Left renal cortex interstitium (tissue), 4 donors: ENCODE data around the gene PPIE. TPM values are rescaled to one million over a fixed set of nuclear protein-coding genes. Genes with fewer than 3 reads are reported as not detected.
A peak's percentile ranks its signal among the peaks of the same experiment; 100 is the strongest.

Source experiments
- DNase-seq, 4 donors: peaks; one replicate each; pipeline ENCODE4 v3.0.0-alpha.2; 2013; ENCODE audit warnings: low read depth in 4 of 4, low spot score in 2 of 4, missing footprints in 1 of 4
- polyA plus RNA-seq, 4 donors: library from polyadenylated mRNA; unstranded; fragments of 120-200 nt; gene quantifications; one replicate each; pipeline ENCODE4 v1.2.1, GENCODE V29; 2013; ENCODE audit not compliant: insufficient read length in 4 of 4

PPIE gene
- polyA plus RNA-seq = 10 to 100 TPM; 60.4 to 72.0 (median 67.0) TPM

DNA sequence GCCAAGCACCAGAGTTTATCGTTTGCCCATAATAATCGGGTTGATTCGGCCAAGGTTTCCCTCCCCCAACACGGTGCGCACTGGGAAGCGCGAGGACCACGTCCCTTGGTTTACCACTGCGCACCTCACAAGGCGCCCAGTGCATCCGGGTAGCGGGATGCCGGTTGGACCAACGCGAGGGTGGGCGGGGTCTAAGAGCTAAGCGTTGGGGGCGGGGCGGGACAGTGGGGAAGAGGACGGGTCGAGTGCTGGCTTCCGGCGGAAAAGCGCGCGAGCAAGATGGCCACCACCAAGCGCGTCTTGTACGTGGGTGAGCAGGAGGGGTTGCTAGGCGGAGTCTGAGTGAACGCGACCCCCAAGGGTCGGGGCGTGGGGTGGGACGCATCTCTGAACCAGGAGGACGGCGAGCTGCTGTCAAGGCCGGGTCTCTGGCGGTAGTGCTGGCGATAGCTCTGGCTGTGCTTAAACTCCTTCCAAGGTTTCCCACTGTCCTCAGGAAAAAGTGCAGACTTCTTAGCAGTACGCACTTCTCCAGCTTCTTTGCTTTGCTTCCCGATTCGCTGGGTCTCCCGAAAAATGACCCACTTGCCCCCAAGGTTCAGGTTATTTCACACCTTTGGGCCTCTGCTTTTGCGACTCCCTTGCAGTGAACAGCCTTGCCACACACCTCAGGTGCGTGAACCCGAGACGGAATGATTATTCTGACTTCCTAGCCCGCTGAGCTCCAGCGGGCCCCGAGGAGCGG, at the start of gene PPIE:
TSS of gene PPIE (plus strand) at position 261 of the 745 bp plus-strand sequence. CDS start at position 280, 19 bp downstream.
- peak; percentile 41 to 87 (median 76) for DNase-seq

DNA sequence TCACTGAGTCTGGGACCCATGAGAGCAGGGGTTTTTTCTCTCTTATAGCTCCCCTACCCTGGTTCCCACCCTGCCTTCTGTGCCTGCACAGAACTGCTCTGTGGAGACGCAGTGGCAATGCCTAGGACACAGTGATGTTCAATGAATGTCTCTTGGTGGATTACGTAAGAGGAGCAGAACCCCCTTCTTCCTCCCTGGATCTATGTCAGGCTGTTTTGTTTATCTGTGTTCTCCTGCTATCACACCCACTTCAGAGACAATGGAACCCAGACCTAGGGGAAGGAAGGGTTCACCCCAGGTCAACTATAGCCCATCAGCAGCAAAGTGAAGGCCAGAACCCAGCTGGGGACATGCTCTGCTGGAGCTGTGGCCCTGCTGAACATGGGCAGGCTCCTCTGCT, 49.5 kb upstream of the PPIE start:
- no peak for DNase-seq

GRCh38 chr1:39689635-39690034, 49.0 kb upstream of the PPIE start:
- no peak for DNase-seq

DNA sequence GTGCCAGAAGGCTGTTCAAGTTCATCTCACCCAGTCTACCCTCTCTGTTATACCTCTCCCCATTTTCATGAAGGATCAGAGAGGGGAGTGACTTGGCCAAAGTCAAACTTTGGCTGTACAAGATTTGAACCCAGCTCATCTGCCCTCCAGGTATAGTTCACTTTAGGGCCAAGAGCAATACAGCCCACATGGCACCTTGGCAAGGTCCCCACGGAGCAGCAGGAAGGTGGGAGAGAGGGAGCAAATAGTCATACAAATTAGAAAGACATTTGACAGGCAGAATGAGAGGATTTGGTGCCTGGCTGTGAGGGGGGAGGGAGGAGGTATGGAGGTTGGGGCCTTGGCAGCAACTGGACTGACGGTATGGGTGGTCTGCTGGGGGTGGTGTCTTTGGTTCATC, 48.5 kb upstream of the PPIE start:
- no peak for DNase-seq

DNA sequence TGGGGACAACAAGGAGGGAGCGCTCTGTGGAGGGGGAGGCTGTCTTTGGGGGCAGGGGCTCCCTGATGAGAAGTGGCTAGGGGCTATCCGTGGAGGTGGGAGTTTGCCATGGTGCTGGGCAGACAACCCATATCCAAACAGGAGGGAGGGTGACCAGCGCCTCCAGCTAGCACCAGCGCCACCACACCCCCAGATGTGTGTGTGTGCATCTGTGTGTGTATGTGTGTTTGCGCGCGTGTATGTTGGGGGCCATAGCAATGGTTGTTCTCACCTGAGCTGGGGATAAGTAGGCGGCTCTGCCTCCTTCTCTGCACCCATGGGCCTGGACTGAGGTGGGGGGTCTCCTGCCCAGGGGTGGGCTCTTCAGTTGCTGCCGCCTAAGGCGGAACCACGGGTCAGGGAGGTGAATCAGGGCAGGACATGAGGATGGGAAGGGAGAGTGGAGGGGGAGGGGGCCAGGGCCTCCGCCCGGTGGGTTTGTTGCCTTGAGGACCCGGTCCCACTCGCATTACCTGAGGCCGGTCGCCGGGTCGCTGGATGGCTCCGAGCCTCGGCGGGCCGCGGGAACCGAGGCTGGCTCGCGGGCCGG, 47.8 kb upstream of the PPIE start:
- DNase-seq = no peak

DNA sequence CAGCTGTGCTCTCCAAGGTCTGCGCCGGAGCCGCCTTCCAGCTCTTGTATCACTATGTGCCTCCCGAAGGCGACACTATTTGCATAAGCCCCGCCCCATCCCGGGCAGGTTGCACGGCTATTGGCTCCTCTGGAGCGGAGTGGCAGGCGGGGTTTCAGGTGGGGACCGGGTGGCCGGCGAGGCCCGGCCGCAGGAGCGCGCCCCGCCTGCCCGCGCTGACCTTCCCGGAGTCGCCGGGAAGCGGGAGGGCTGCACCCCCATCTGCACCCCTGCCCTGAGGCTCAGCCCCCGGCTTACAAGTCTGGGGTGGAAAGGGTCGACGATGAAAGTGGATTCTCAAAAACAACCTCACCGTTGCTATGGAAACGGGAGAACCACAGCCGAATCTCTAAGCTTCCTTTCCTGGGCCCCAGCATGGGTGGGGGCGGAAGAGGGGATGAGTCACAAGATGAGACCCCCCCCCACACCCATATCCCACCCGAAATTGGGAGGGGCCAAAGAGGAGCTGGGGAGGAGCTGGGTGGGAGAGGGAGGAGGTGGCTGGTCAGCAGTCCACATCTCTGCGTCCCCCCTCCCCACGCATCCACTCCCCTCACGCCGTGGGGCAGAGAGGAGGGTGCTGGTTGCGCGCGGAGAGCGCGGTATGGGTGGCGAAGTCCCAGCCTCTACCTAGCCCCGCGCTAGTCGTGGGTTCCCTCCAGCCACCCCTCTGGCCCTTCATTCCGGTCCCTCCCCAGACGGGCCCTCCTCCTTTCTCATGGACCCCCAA, 47.1 kb upstream of the PPIE start, which contains the start of gene HPCAL4:
TSS of gene HPCAL4 (minus strand) at position 51 of the 769 bp plus-strand sequence. CDS start 6,830 bp downstream, outside the sequence.
- peak; percentile 50 to 89 (median 74) for DNase-seq

GRCh38 chr1:39692152-39693074, 46.3 kb upstream of the PPIE start:
- no peak for DNase-seq

GRCh38 chr1:39694026-39694425, 44.7 kb upstream of the PPIE start:
- DNase-seq = no peak

- no peak for DNase-seq
Measured at GRCh38 chr1:39695016-39695415, 43.7 kb upstream of the PPIE start.

- no peak for DNase-seq
Measured at GRCh38 chr1:39696448-39696847, 42.2 kb upstream of the PPIE start.

GRCh38 chr1:39698568-39698967, 40.1 kb upstream of the PPIE start:
- no peak for DNase-seq

DNA sequence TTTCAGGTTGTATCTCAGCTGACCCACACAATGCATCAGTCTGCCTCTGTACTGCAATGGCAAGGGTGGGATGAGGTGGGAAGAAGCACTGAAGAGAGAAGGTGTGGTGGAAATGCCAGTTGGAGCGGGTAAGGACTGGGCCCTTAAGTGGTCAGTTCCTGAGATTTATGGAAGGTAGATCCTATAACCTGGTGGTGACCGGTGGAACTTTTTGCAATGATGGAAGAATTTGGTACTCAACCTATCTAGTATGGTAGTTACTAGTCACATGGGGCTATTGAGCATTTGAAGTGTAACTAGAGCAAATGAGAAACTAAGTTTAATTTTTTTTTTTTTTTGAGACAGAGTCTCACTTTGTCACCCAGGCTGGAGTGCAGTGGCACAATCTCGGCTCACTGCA, 39.3 kb upstream of the PPIE start:
- DNase-seq = no peak

- no peak for DNase-seq
Measured at GRCh38 chr1:39700348-39700747, 38.3 kb upstream of the PPIE start.

DNA sequence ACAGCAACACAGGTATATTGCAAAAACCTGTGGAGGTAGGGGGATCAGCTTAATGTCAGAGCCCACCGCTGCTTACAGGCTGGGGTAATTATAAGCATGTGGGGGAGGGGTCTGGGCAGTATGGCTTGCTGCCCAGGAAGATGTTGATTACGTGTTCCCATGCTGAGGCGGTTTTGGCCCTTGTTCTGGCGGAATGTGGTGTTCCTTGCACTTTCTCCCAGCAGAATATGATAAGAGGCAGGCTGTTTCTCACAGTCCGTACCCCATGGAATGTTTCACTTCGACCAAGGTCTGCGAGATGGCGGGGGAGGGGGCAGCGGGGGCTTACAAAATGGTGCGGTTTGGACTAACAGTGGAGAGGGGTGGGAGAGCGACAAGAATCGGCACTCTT, 37.6 kb upstream of the PPIE start:
- no peak for DNase-seq

- DNase-seq = no peak
Measured at GRCh38 chr1:39704757-39705156, 33.9 kb upstream of the PPIE start.

DNA sequence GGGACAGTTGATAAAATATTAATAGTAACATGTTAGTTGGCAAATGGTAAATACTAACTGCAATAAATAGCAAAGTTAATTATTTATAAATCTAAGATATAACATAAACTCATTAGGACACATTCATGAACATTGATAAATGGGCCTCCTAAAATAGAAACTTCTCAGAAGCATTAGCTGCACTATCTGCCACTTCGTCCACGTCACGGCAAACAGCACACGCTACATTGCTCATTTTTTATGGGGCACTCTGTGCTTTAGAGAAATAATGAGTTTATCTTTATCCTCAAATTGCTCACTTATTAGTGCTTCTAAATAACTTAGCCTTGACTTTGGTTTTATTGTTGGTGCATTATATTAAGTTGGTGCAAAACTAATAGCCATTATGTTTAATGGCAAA, 31.2 kb upstream of the PPIE start:
- no peak for DNase-seq

- DNase-seq = no peak
Measured at GRCh38 chr1:39711104-39711965, 27.3 kb upstream of the PPIE start.

- DNase-seq = no peak
Measured at GRCh38 chr1:39711966-39712340, 26.7 kb upstream of the PPIE start.

DNA sequence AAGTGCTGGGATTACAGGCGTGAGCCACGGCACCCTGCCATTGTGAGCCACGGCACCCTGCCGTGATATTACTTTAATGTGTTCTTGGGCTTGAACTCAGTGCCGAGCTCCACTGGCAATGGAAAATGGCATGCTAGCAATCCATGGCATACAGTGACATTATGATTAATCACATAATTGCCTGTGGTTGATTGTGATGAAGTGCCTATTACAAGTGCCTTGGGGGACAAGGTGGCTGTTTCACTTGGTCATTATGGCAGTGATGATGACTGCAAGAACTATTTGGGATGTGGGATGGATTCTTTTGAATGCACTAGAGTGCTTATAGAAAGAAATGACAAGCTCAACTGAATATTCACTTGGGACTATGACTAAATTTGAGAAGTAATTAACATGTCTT, 25.1 kb upstream of the PPIE start:
- no peak for DNase-seq

GRCh38 chr1:39717809-39718208, 20.9 kb upstream of the PPIE start:
- DNase-seq = no peak
